Neural crest cell (in vitro differentiated cells): ENCODE data around the gene TBX15. TPM values are rescaled to one million over a fixed set of nuclear protein-coding genes. Genes with fewer than 3 reads are reported as not detected.

Experiments
- DNase-seq: peaks from one replicate; pipeline ENCODE4 v3.0.0; 2021; ENCODE audit warnings: low read depth, mixed read lengths, low spot score
- H3K27ac Mint-ChIP-seq: one replicate; pipeline ENCODE4 v1.8.0; 2021; ENCODE audit warnings: mild to moderate bottlenecking, mixed read lengths; ENCODE audit not compliant: unreplicated experiment
- H3K27me3 Mint-ChIP-seq: 2 replicates; pipeline ENCODE4 v1.8.0; 2021; ENCODE audit warnings: low read depth, mild to moderate bottlenecking, mixed read lengths
- H3K36me3 Mint-ChIP-seq: 2 replicates; pipeline ENCODE4 v1.8.0; 2021; ENCODE audit warnings: low read depth, mild to moderate bottlenecking, mixed read lengths
- H3K4me1 Mint-ChIP-seq: 2 replicates; pipeline ENCODE4 v1.8.0; 2021; ENCODE audit warnings: mixed read lengths
- H3K4me3 Mint-ChIP-seq: one replicate; pipeline ENCODE4 v1.8.0; 2021; ENCODE audit warnings: mild to moderate bottlenecking, mixed read lengths
- H3K9me3 Mint-ChIP-seq: 2 replicates; pipeline ENCODE4 v1.8.0; 2021; ENCODE audit warnings: mixed read lengths
- CTCF ChIP-seq: fragments of 200-600 bp; sonication (generic); conservative IDR thresholded peaks from 2 replicates; pipeline ENCODE4 v1.5.0; 2021; ENCODE audit warnings: antibody characterized with exemption, mild to moderate bottlenecking
- total RNA-seq: library from RNA; stranded (reverse); gene quantifications from 2 replicates; pipeline ENCODE4 v1.2.1, GENCODE V29; 2021

The TBX15 gene
- total RNA-seq, 1 donor from 2014 or later = 3.2 TPM

- no peaks in the 10 kb centered on the region for H3K36me3 Mint-ChIP-seq
- no peak for DNase-seq
- TF ChIP-seq CTCF = no peak
- peaks cover 14% of the 10 kb centered on the region for H3K4me1 Mint-ChIP-seq
- H3K27ac Mint-ChIP-seq = no peak overlapping the region
- H3K4me3 Mint-ChIP-seq = no peak overlapping the region
- no peaks in the 10 kb centered on the region for H3K9me3 Mint-ChIP-seq
- H3K27me3 Mint-ChIP-seq = peaks cover 99% of the 10 kb centered on the region
These were observed 7.3 kb upstream of the TBX15 start for GRCh38 chr1:118995312-118996016.

GRCh38 chr1:118993700-118994026 lies 5.5 kb upstream of the TBX15 start:
- Mint-ChIP-seq H3K27ac (no peak overlapping the region), H3K27me3 (peaks cover 99% of the 10 kb centered on the region), H3K9me3 (no peaks in the 10 kb centered on the region), H3K36me3 (no peaks in the 10 kb centered on the region), H3K4me3 (peak overlapping the region; percentile 20), H3K4me1 (peaks cover 19% of the 10 kb centered on the region)
- no peak for TF ChIP-seq CTCF
- no peak for DNase-seq

GRCh38 chr1:118992868-118993699 lies 4.9 kb upstream of the TBX15 start:
- no peak for TF ChIP-seq CTCF
- H3K4me3 Mint-ChIP-seq = no peak overlapping the region
- no peaks in the 10 kb centered on the region for H3K9me3 Mint-ChIP-seq
- peaks cover 99% of the 10 kb centered on the region for H3K27me3 Mint-ChIP-seq
- no peak overlapping the region for H3K27ac Mint-ChIP-seq
- DNase-seq = no peak
- no peaks in the 10 kb centered on the region for H3K36me3 Mint-ChIP-seq
- H3K4me1 Mint-ChIP-seq = peaks cover 24% of the 10 kb centered on the region

- H3K27ac Mint-ChIP-seq = no peak overlapping the region
- no peaks in the 10 kb centered on the region for H3K36me3 Mint-ChIP-seq
- no peak overlapping the region for H3K4me3 Mint-ChIP-seq
- H3K4me1 Mint-ChIP-seq = peaks cover 24% of the 10 kb centered on the region
- no peak for DNase-seq
- H3K9me3 Mint-ChIP-seq = no peaks in the 10 kb centered on the region
- peaks cover 100% of the 10 kb centered on the region for H3K27me3 Mint-ChIP-seq
- TF ChIP-seq CTCF = no peak
These were observed 4.2 kb upstream of the TBX15 start for GRCh38 chr1:118992237-118992825.

- Mint-ChIP-seq H3K36me3 (no peaks in the 10 kb centered on the region), H3K27me3 (peaks cover 100% of the 10 kb centered on the region), H3K9me3 (no peaks in the 10 kb centered on the region), H3K27ac (no peak overlapping the region), H3K4me3 (no peak overlapping the region), H3K4me1 (peaks cover 32% of the 10 kb centered on the region)
- TF ChIP-seq CTCF = no peak
- DNase-seq = no peak
These were observed 3.3 kb upstream of the TBX15 start for GRCh38 chr1:118991448-118991847.
